GM12872 (cell line): ENCODE results near the gene STIP1.

ENCODE experiments used
- CTCF ChIP-seq: IDR thresholded peaks from 3 replicates; pipeline ENCODE4 v1.5.1; 2011; ENCODE audit warnings: low read depth, mild to moderate bottlenecking, low read length, moderate library complexity; ENCODE audit not compliant: insufficient read depth

The STIP1 gene

GRCh38 chr11:64239662-64240434 lies 53.9 kb downstream of the STIP1 start:
- TF ChIP-seq CTCF, result no peak

- TF ChIP-seq CTCF, result no peak
These were observed 54.7 kb downstream of the STIP1 start, which contains the start of gene FKBP2 for GRCh38 chr11:64240435-64241240. FKBP2 (plus strand) TSS chr11:64241095; CDS start chr11:64242388, 1,293 bp downstream.

DNA sequence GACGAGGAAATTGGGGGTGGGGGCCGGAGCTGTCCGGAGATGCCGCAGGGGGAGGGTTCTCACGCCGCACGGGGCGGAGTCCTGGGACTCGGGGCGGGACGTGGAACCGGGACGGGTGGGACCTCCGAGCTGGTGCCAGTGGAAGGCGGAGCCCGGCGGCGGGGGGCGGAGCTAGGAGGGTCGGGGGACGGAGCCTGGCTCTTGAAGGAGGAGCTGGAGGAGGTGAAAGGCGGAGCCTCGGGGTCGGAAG lies 55.2 kb downstream of the STIP1 start:
- TF ChIP-seq CTCF, result no peak

DNA sequence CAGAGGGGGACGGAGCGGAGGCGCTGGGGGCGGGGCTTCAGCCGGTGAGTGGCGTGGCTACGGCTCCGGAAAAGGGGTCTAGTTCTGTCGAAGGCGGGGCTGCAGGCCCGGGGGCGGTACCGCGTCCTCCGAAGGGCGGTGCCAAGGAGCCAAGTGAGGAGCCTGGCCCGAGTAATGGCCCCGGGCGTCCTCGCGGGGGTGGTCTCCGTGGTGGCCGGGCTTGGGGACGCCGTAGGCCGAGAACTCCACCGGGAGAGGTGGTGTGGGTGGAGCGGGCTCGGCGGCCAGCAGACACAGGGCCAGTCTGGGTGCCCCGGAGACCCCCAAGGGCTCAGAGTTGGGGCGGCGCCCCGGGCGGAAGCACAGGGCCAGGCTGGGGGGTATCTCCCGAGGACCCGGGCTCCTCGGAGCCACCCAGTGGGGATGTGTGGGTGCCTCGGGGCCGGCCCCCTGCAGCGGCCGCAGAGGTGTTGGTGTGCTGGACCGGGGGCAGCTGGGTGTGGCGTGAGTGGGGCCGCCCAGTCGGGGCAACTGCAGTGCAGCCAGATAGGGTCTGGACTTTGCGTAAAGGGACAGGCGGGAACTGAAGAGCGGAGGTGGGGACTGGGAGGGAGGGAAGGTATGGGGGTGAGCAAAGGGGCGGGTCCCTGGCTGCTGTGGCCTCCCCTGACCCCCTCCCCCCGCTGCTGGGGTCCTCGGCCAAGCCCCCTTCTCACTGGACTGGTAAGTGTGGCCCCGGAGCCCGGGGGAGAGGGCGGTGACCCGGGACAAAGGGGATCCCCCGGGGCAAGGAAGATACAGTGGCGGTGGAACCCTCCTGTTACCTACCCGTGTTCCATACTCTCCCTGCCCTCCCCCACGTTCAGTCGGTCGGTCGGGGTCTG lies 55.8 kb downstream of the STIP1 start:
- TF ChIP-seq CTCF, result no peak

- TF ChIP-seq CTCF, result no peak
These were observed 57.4 kb downstream of the STIP1 start for GRCh38 chr11:64243236-64243854.

DNA sequence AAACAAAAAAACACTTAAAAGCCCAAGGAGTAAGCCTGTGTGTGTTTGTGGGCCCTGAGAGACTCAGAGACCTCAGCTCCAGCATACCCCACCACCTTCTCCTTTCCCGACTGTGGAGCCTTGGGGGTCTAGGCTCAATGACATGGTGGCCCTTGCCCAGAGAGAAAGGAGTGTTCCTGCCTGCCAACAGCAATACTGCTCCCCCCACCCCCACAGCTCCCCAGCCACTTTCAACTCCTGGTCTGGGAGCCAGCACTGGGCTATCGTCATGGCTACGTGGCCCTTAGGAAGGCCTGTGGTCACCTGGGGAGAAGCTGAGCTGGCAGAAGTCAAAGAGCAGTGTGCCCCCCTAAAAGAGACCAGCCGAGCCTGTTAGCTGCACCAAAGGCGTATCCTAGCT lies 58.1 kb downstream of the STIP1 start:
- no peak for TF ChIP-seq CTCF
